GM19240 (cell line): ENCODE data around the gene MEIOB.
"Not testable (repeated sequence)": the region's sequence is repeated elsewhere in the genome, so short reads cannot be mapped to it uniquely, and the experiment has no call there.

Source experiments
- DNase-seq: peaks from one replicate; pipeline ENCODE4 v3.0.0; 2011; ENCODE audit warnings: low spot score; ENCODE audit not compliant: insufficient read length

MEIOB gene

DNA sequence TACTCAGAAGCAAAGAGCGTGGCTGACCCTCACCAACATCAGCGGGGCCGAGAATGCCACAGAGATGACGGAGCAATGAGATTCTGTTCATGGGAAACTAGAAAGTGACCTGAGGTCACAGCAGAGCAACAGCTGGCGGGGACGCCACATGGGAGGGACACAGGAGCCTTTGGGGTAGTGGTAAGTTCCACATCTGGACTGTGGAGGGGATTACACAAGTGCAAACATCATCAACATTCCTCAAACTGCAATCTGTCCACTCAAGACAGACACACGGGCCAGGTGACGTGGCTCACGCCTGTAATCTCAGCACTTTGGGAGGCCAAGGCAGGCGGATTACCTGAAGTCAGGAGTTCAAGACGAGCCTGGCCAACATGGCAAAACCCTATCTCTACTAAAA, 56.5 kb downstream of the MEIOB start:
- no peak for DNase-seq

DNA sequence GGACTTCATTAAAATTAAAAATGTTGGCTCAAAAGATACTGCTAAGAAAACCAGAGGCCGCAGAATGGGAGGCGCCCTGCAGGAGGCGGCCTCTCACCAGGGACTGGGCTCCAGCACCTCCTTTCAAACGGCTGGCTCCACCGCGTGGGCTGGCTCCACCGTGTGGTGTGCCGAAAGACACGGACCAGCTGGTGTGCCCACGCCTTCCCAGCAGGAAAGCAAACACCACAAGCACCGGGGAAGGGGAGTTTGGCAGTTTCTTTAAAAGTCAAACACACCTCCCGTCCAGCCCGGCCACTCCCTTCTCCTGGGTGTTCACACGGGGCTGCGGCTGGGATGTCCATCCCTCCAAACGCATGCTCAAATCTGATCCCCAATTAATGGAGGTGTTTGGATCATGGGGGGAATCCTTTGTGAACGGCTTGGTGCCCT, 59.2 kb downstream of the MEIOB start:
- DNase-seq, result no peak

DNA sequence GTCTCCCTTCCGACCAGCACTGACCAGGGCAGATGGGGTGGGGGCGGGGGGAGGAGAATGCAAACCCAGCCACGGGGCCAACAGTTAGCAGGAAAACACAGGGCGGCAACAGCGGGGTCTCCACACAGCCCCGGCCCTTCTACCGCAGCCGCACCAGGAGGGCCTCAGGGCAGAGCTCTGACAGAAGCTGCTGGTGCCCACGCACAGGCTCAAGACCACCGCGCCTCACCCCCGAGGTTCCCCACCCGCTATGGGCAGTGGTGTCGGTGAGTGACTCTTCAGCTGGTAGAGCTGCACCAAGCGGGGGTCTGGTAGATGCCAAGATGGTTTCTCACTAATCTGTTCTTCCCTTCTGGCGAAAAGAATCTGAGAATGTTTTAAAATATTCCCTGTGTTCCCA, 61.4 kb downstream of the MEIOB start:
- DNase-seq, result no peak

DNA sequence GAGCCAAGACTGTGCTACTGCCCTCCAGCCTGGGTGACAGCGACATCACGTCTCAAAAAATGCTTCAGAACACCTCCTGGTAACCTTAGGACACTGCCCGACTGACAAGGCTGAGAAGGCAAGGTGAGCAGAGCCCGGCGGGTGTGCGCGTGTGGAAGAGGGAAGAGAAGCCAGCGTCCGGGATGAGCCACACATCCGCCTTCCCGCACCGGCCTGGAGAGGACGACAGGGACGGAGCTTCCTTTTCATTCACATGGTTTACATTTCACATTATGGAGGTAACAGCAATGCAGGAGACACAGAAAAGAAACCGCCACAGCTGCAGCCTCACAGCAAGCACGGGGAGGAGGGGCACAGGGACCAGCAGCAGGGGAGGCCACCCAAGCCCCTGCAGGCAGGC, 61.9 kb downstream of the MEIOB start:
- no peak for DNase-seq

DNA sequence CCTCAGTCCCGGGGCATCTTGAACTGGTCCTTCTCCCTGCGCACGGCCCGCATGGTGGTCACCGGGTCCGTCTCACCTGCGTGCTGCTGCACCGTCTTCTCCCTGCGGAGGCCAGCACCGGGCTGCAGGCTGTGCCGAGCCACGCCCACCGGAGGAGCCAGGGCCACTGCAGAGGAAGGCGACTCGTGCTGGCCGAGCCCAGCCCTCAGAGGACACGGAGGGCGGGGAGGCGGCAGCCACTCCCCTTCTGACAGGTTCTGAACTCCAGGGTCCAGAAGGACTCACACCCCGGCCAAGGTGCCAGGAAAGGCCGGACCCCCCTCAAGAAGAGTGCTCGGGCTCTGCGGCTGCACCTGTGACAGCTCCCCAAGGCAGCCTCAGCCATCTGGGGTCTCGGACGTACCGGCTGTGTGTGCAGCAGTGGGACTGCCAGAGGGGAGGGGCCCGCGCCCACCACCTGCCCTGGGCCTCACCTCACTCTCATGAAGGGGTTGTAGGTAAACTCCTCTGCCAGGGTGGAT, 62.6 kb downstream of the MEIOB start:
- DNase-seq, result no peak

DNA sequence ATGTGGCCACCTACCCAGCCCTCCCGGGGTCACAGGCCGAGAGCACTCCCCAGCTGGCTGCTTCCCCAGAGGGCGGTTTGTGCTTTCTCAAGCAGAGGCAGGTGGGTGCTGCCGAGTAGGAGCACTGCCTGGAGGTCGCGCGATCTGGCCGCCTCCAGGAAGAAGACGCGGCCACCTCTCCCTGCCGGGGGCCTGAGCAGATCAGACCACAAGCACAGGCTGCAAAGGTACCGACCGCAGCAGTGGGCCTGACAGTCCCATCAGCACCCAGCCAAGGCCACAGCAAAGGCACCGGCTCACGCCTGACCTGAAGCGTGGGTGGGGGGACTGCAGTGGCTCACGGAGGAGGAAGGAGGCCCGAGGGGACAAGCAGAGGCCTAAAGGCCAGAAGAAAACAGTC, 63.3 kb downstream of the MEIOB start:
- no peak for DNase-seq

DNA sequence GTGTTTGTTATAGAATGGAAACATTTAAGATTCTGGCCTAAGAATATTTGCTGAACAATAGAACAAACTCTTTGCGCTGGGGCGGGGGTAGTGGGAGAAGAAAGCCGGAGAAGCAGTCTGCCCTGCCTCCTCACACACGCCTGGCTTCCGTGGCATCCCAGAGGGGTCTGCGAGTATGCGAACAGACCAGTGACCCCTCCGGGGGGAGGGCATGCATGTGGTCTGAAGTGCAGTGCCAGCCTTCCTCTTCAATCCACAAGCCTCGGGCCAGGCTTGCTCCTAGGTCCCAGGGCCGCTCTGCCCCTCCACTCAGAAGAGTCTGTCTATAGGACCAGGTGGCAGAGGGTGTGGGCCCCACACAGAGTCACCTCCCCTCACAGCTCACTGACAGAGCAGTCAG, 64.3 kb downstream of the MEIOB start:
- DNase-seq, result no peak

DNA sequence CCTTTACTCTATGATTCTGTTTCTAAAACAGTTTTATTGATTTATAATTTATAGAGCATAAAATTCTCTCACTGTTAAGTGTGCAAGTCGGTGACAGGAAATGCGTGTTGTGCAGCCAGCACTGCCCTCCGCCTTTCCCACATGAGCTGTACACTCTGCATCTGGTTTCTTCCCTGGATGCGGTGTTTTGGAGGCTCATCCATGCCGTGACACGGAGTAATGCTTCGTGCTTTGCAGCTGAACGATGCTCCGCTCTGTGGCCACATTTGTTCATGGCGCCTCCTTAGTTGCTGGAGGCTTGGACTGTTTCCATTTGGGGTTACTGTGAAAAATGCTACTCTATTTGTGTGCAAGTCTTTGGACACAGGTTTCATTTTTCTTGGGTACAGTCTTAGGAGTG, 71.3 kb downstream of the MEIOB start:
- DNase-seq, result no peak

DNA sequence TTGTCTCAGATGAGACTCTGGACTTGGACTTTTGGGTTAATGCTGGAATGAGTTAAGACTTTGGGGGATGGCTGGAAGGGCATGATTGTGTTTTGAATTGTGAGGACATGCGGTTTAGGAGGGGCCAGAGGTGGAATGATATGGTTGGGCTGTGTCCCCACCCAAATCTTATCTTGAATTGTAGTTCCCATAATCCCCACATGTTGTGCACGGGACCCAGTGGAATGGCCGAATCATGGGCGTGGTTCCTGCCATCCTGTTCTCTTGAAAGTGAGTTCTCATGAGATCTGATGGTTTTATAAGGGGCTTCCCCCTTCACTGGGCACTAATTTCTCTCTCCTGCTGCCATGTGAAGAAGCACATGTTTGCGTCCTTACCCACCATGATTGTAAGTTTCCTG, 72.7 kb downstream of the MEIOB start:
- DNase-seq, result not testable (repeated sequence)

DNA sequence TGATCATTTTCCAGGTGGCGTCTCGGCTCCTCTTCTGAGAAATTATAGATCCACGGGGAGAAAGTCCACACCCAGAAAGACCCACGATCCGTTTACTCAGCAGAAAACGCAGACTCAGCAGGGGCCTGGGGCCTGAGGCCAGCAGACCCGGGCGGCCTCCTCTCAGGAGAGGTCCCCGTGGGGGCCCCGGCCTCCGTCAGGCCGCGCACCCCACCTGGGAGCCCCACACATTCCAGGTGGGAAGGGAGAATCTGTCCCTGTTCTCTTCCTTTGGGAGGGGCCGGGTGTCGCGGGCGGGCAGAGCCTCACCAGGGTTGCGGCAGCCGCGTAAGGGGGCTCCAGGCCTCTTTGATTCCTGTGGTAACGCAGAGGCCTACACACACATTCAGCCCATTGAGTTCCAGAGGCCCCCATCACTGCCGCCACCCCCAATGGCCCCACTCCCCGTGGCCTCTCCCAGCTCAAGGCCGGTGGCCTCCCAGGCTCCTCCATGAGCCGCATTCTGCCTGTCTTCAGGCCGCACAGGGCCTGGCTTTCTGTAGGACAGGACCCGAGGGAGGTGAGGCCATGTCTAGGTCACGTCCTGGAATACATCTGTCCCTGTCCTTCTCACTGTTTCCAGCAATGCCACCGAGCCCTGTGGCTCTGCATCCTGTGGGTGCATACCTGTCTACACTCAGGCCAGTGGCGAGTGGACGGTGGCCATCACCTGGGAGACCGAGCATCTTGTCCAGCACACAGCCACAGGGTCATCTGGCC, 76.9 kb downstream of the MEIOB start:
- no peak for DNase-seq

DNA sequence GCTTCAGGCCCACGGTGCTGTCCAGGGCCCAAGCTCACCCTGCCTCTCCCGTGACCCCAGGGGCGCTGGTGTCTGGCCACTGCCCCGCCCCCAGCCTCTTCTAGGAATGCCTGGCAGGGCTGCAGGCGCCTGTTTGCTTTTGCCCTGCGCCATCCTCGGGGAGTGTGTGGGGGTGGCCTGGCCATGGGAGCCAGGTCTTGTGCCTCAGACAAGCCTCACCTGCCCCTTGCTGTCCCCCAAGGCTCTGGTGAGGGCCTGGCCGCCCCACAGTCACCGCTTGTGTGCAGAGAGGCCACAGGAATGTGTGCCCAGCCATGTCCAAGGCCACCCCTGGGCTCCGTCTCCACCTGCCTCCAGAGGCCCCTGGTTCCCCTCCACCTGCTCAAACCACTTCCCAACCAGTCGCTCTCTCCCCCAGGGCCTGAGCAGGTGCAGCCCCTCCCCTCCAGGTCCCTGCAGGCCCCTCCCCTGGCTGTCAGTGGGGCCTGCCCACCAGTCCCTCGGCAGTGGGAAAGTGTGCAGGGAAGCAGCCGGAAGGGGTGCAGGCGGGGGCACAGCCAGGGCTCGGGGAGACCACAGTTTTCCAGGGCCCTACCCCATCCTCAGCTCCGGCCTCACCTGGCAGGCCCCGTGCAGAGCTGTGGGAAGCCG, 77.6 kb downstream of the MEIOB start:
- DNase-seq, result no peak

DNA sequence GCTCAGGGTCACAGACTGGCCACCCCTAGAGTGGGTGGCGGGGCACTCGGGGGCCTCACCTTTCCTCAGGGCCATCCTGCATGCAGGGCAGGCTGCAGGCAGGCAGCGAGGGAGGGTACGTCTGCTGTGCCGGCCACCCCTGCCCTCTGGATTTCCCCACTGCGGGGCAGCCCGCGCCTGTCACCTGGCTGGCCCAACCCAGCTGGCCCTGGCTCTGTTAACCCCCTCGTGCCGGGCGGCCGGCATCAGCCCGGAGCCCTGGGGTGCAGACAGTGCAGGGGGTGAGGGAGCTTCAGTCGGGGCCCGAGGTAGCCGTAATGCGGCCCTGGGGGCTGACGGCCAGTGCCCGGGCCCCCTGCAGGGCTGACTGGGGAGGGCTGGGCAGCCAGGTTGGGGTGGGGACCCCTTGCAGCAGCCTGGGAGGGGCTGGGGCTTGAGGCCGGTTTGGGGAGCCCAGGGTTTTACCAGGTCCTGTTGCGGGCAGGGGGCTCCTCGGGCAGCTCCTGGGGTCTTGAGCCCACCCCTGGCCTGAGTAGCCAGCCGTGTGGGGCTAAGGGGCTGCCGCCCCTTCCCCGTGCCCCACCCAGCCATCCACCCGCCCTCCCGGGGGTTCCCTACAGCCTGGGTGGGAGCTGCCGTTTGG, 78.3 kb downstream of the MEIOB start, which contains the start of gene IGFALS:
IGFALS (minus strand) TSS at position 128 of the 643 bp plus-strand sequence; CDS start at position 75, 53 bp downstream.
- no peak for DNase-seq

DNA sequence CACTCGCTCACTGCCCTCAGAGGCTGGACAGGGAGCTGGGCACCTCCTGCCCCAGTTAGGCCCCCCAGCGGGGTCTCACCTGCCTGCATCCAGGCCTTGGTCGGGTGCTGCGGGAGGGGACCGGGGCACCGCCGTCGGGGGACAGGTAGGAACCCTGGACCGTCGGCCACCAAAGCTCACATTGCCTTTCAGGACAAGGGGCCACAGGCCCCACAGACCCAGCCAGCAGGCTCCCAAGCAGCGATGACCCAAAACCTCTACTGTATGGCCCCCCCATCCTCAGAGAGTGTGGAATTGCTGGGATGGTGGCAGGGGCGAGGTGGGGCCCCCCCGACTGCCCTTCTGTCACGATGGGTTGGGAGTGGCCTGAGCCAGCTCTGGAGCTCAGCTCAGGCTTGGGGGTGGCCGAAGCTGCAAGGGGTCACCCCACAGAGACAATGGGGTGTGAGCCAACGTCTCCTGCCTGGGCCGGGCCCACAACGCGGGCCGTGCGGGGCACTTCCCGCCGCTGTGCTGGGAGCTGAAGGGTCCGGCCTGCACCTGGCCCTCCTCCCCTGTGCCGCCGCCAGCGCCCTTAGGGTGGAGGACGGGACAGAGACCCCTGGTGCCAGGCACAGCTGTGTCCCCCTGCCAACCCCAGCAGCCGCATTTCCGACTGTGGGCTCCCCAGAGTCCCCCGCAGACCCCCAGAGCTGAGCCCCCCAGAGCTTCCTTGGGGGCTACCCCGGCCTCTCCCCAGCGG, 79.0 kb downstream of the MEIOB start:
- no peak for DNase-seq

DNA sequence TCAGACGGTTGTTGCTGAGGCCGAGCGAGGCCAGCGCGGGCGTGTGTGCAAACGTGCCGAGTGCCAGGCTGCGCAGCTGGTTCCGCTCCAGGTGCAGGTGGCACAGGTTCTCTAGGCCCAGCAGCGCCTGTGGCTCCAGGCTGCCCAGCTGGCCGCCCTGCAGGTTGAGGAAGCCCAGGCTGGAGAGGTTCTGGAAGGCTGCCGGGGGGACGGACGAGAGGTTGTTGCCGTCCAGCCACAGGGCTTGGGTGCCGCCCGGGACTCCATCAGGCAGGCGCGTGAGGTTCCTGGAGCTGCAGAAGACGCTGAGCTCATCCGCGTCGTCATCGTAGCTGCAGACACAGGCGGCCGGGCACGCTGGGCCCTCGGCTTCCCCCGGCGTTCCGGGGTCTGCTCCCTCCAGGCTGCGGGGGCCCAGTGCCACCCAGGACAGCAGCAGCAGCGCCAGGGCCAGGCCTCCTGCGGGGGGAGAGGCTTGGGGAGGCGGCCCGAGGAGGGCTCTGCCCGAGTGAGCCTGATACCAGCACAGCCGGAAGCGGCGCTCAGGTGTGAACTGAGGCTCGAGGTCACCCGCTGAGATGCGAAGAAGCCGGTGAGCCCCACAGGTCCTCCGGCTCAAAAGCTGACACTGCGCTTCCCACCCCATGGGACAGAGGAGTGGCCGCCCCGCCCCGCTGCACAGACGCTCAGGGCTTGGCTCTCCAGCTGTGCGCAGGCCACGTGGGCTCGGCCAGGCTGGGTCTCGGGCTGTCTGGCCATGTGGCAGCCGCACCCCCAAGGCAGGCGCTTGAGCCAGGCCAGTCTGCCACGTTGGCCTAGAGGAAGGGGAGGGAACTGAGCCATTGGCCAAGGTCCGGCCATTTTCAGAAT, 79.8 kb downstream of the MEIOB start:
- no peak for DNase-seq

DNA sequence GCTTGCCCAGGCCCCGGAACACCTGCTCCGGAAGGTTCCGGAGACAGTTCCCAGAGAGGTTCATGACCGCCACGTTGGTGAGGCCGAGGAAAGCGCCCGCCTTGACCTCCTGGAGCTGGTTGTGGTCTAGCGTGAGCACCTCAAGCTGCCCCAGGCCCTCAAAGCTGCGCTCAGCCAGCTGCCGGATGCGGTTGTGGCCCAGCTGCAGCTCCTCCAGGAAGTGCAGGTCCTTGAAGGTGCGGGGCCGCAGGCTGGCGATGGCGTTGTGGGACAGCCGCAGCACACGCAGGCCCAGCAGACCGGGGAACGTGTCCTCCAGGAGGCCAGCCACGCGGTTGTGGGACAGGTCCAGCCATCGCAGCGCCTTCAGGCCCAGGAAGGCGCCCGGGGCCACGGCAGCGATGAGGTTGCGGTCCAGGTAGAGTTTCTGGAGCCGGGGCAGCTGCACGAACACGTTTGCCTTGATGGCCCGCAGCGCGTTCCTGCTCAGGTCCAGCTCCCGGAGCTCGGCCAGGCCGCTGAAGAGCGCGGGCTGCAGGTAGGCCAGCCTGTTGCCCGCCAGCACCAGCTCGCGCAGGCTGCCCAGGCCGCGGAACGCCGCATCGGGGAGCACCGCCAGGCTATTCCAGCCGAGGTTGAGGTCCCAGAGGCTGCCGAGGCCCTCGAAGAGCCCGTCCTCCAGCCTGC, 80.6 kb downstream of the MEIOB start:
- DNase-seq, result no peak

DNA sequence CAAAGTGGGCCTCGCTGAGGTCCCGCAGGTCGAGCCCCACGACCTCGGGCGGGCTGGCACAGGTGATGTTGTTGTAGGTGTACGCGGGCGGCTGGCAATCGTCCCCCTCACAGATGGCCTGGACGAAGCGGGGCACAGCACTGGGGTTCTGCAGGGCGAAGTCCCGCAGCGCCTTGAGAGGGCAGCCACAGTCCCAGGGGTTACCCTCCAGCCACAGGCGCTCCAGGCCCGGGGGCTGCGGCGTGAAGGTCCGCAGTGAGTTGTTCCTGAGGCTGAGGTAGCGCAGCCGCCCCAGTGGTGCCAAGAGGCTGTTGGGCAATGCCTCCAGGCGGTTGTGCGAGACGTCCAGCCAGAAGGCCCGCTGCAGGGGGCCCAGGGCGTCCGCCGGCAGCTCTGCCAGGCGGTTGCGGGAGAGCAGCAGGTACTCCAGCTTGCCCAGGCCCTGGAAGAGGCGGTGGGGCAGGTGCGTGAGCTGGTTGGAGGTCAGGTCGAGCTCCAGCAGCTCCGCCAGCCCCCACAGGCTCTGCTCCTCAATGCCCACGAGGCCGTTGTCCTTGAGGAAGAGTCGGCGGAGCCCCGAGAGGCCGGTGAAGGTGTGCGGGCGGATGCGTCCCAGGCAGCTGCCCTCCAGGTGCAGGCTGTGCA, 81.2 kb downstream of the MEIOB start:
- DNase-seq, result no peak

DNA sequence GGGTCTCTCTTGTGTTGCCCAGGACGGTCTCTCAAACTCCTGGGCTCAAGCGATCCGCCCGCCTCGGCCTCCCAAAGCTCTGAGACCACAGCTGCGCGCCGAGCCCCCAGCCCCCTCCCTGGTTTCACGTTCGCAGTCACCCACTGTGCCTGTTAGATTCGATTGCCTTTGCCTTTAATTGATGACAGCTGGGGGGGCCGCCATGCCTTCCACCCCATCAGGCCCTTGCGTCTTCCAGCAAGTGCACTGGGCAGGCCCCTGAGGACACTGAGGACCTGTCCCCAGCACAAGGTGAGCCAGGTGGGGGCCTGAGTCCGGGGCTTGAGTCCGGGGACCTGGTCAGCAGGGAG, 81.7 kb downstream of the MEIOB start:
- DNase-seq, result no peak

DNA sequence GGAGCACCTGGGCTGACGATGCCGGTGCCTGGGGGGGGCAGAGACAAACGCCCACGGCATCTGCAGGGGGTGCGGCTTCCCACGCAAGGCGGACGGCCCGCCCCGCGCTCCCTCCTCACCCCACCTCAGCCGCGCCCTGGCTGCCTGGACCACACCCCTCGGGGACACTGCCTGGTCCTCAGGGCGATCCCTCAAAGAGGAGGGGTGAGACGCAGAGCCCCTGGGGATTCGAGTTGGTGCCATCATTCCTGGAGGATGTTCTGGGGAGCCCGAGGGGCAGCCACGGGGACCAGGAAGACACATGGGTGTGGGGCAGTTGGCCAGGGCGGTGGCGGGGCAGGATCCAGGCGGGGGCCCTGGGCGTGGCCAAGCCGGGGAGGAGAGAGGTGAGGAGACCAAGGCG, 82.3 kb downstream of the MEIOB start:
- no peak for DNase-seq

DNA sequence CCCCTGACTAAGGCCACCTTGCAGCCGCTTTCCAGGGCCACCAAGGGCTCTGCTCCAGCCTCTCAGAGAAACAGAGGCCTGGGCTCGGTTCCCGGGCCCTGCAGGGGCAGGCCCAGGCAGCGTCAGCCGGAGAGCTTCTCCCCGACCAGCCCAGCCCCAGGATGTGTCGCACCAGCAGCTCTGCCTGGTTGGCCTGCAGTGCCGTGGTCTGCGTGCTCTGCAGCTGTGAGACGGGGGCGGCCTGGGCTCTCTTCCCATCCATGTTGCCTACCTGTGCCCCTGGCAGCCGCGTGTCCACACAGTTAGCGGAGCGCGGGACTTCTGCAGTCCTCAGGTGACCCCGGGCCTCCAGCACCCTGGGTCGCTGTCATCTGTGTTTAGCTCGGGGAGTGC, 83.3 kb downstream of the MEIOB start:
- DNase-seq, result no peak
